NOMO-1 treated with DMSO at 0.1 percent for 48 hours (cell line): Measurements from ENCODE around the gene ZCCHC7.
A peak's percentile ranks its signal among the peaks of the same experiment; 100 is the strongest.

Experiments
- DNase-seq: peaks from one replicate; lab custom pipeline; 2025; ENCODE audit not compliant: unreplicated experiment; lab: John Stamatoyannopoulos, UW

Gene ZCCHC7

GRCh38 chr9:37248651-37249163, 128.3 kb downstream of the ZCCHC7 start:
- no peak for DNase-seq

- no peak for DNase-seq
These were observed 131.1 kb downstream of the ZCCHC7 start for GRCh38 chr9:37251452-37251851.

GRCh38 chr9:37253377-37253937, 133.1 kb downstream of the ZCCHC7 start:
- DNase-seq, result no peak

- no peak for DNase-seq
These were observed 134.8 kb downstream of the ZCCHC7 start for GRCh38 chr9:37255187-37255586.

GRCh38 chr9:37255944-37256862, 135.8 kb downstream of the ZCCHC7 start:
- DNase-seq, result no peak

- no peak for DNase-seq
These were observed 139.6 kb downstream of the ZCCHC7 start for GRCh38 chr9:37259951-37260350.

GRCh38 chr9:37262410-37262809, 142.0 kb downstream of the ZCCHC7 start:
- DNase-seq, result no peak

- no peak for DNase-seq
These were observed 144.2 kb downstream of the ZCCHC7 start for GRCh38 chr9:37264539-37264938.

GRCh38 chr9:37266630-37267029, 146.3 kb downstream of the ZCCHC7 start:
- DNase-seq, result no peak

GRCh38 chr9:37269221-37269620, 148.8 kb downstream of the ZCCHC7 start:
- no peak for DNase-seq

- no peak for DNase-seq
These were observed 151.3 kb downstream of the ZCCHC7 start for GRCh38 chr9:37271679-37272078.

GRCh38 chr9:37273595-37273994, 153.2 kb downstream of the ZCCHC7 start:
- no peak for DNase-seq

GRCh38 chr9:37281541-37281940, 161.2 kb downstream of the ZCCHC7 start:
- no peak for DNase-seq

- DNase-seq, result no peak
These were observed 163.5 kb downstream of the ZCCHC7 start for GRCh38 chr9:37283730-37284325.

- no peak for DNase-seq
These were observed 164.3 kb downstream of the ZCCHC7 start for GRCh38 chr9:37284636-37285035.

GRCh38 chr9:37286530-37287175, 166.3 kb downstream of the ZCCHC7 start:
- DNase-seq, result no peak

- DNase-seq, result no peak
These were observed 166.9 kb downstream of the ZCCHC7 start for GRCh38 chr9:37287317-37287716.

GRCh38 chr9:37289631-37290030, 169.3 kb downstream of the ZCCHC7 start:
- no peak for DNase-seq

- no peak for DNase-seq
These were observed 170.1 kb downstream of the ZCCHC7 start for GRCh38 chr9:37290366-37290939.

- peak; percentile 47 for DNase-seq
These were observed 170.6 kb downstream of the ZCCHC7 start for GRCh38 chr9:37290940-37291485.
